HG03066 (cell line): ENCODE data around the gene ZFPL1.

Experiments used
- ATAC-seq: cut with Tn5 transposase; IDR thresholded peaks from one replicate; pipeline ENCODE4 v1.9.1; 2021; ENCODE audit warnings: low read depth; ENCODE audit not compliant: unreplicated experiment

ZFPL1 gene

GRCh38 chr11:65059959-65060824, 23.8 kb upstream of the ZFPL1 start:
- no peak for ATAC-seq

DNA sequence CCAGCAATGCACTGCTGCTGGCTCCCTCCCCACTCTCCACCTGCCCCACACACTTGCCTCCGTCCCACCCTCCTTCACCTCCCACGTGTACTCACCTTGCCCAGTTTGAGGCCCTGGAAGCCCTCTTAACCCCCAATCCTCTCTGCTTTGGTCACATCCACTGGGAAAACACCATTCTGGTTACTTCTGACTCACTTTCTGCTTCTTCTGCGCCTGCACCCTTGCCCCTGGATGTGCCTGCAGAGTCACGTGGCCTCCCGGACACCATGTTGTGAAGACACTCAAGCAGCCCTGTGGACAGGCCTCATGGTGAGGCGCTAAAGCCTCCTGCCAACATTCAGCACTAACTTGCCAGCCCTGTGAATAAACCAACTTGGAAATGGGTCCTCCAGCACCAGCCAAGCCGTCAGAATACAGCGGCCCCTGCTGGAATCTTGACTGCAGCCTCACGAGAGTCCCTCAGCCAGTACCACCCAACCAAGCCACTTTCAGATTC, 23.1 kb upstream of the ZFPL1 start:
- no peak for ATAC-seq

DNA sequence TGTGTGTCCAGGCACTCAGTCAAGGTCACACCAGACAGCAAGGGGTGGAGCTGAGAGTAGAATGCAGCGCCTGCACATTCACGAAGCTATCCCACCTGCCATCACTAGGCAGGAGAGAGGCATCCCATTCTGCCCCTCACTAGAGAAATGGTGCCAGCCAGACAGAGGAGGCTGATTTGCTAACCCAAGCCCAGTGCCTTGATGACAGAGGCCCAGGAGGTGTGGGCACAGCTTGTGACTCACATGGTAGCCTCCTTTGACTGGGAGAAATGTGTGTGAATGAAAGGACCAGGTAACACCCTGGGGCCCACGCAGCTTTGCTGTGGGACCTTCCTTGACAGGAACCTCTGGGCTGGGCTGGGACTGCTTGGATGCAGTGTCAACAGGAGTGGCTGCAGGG, 20.5 kb upstream of the ZFPL1 start:
- no peak for ATAC-seq

GRCh38 chr11:65064847-65065240, 19.2 kb upstream of the ZFPL1 start:
- no peak for ATAC-seq

GRCh38 chr11:65065851-65066250, 18.2 kb upstream of the ZFPL1 start:
- ATAC-seq = no peak

DNA sequence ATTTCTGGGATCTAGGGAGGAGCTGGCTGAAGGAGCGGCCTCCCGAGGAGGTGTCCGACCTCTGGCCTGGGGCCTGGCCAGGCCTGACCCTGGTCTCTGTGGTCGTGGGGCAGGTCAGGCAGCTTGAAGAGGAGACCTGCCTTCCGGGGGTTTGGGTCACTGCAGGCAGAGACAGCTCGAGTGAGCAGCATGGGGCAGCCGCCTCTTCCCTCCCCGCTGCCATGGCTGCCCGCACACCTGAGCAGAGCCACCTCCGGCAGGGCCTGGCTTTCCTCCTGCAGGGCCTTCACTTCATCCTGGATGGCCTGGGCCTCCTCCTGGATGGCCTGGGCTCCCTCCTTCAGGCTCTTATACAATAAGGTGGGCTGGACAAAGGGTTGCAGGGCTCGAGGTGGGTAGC, 17.7 kb upstream of the ZFPL1 start:
- ATAC-seq = no peak

GRCh38 chr11:65066805-65067291, 17.2 kb upstream of the ZFPL1 start:
- ATAC-seq = no peak

DNA sequence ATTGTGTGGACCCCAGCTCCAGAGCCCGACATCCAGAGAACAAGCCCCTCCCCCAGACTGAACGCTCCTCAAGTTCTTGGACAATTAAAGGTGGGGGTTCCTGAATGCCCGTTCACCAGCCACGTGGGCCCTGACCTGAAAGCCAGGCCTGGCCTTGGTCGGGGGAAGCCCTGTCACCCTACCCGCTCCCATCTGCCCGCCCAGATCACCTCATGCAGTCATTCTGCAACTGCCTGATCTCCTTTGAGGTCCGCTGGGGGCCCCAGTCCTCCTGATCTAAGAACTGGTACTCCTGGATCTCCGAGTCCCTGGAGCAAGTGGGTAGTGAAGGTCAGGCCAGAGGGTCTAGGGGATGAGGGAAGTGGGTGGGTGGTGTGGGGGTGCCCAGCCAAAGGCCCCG, 16.6 kb upstream of the ZFPL1 start:
- ATAC-seq = no peak

- ATAC-seq = no peak
Measured at GRCh38 chr11:65069217-65069616, 14.8 kb upstream of the ZFPL1 start.

- ATAC-seq = no peak
Measured at GRCh38 chr11:65071907-65072630, 12.0 kb upstream of the ZFPL1 start.

DNA sequence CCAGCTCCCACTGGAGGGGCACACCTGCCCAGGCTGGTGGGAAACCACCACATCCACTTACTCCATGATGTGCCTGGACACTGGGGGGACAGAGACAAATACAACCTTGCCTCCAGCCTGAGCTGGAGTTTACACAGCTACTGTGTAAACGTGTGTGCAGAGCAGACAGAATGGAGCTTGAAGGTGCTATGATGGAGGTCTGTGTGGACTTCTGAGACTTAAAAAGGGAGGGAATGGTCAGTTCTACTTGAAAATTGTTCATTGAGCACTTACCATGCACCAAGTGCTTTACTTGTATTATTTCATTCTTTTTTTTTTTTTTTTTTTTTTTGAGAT, 11.4 kb upstream of the ZFPL1 start:
- no peak for ATAC-seq

DNA sequence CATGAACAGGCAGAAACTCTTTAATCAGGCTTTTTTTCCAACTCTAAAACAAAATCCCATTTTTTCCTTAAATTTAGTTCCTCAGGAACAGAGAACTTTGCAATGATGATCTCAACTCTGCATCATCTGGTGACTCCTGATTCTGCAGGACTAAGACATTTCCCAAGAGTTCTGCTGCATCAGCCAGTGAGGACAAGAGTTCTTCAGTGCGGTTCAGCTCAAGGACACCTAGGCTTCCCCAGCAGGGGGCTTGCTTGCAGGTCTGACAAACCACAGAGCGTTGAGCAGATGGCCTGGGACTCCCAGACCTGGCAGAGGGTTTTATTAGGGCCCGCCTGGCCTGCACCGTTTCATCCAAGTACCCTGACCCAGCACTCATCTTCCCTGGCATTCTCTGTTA, 6.6 kb upstream of the ZFPL1 start:
- no peak for ATAC-seq

GRCh38 chr11:65078151-65078550, 5.9 kb upstream of the ZFPL1 start:
- ATAC-seq = no peak

GRCh38 chr11:65078786-65079342, 5.2 kb upstream of the ZFPL1 start:
- ATAC-seq = no peak

DNA sequence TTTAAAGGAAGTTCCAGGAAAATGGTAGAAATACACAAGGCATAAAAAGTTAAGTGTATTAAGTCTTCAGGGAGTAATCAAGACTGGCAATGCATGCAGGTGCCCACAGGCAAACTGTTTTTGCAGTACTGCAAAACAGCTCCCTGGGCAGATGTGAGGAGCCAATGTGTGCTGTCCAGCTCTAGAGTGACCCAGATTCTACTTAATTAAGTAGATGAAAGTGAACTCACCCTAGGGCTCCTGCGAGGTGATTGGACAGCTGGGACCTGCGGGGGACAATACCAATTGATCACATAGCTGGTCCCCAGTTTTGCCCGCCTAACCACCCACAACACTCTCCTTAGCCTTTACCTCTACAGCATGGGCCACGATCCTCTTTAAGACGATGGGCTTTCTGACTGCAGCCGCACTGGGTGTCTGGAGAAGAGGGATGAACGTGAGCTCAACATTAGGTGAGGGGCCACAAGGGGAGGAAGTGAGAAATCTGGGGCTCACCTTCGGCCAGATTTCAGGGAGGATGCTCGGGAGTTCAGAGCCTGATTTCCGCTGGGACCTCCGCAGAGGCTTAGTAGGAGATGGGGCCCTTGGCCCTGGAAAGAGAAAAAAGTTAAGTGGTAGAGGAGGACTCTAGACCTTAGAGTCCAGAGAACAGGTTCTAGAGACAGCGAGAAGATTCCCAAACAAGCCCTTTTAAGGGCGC, 738 bp upstream of the ZFPL1 start:
- ATAC-seq = no peak

- ATAC-seq = no peak
Measured at GRCh38 chr11:65084598-65085375, 765 bp downstream of the ZFPL1 start.

- ATAC-seq = no peak
Measured at GRCh38 chr11:65085446-65085845, 1.4 kb downstream of the ZFPL1 start.

DNA sequence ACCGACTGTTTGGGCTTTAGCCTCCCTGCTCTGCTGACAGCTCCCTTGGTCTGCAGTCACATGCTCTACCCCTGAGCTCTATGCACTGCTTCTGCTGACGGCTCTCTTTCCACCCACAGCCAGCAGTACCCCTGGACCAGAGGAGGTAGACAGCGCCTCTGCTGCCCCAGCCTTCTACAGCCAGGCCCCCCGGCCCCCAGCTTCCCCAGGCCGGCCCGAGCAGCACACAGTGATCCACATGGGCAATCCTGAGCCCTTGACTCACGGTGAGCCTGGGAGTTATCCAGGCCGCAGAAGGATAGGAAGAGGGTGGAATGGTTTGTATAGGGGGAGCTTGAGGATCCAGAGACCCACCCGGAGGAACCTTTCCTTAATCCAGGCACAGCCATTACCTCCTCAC, 2.8 kb downstream of the ZFPL1 start:
- no peak for ATAC-seq

GRCh38 chr11:65087216-65087615, 3.2 kb downstream of the ZFPL1 start:
- no peak for ATAC-seq

DNA sequence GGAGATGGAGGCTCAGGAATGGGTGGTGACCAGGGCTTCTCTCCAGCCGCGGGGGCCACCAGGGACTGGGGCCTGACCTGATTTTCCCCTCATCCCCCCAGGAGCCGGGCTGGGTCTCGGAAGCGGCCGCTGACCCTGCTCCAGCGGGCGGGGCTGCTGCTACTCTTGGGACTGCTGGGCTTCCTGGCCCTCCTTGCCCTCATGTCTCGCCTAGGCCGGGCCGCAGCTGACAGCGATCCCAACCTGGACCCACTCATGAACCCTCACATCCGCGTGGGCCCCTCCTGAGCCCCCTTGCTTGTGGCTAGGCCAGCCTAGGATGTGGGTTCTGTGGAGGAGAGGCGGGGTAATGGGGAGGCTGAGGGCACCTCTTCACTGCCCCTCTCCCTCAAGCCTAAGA, 3.8 kb downstream of the ZFPL1 start:
- ATAC-seq = no peak
